Memory B cell (primary cell): ENCODE measurements around the gene PLA2G4F.

Source experiments
- ATAC-seq: fragments of 150-1000 bp; cut with Tn5 transposase; 2 replicates; pipeline ENCODE4 v1.10.0; 2021; ENCODE audit warnings: low read depth, mild to moderate bottlenecking, moderate library complexity
- DNase-seq, 2 donors: peaks; one replicate each; pipeline ENCODE4 v3.0.0; 2022; ENCODE audit warnings: low spot score in 2 of 2
- H3K27ac Mint-ChIP-seq: one replicate; pipeline ENCODE4 v1.8.0; 2022; ENCODE audit warnings: mild to moderate bottlenecking, moderate library complexity, mixed read lengths
- H3K27me3 Mint-ChIP-seq: one replicate; pipeline ENCODE4 v1.8.0; 2022; ENCODE audit warnings: mixed read lengths
- H3K36me3 Mint-ChIP-seq: one replicate; pipeline ENCODE4 v1.8.0; 2022; ENCODE audit warnings: mild to moderate bottlenecking, mixed read lengths
- H3K4me1 Mint-ChIP-seq: one replicate; pipeline ENCODE4 v1.8.0; 2022; ENCODE audit warnings: mixed read lengths
- H3K4me3 Mint-ChIP-seq: one replicate; pipeline ENCODE4 v1.8.0; 2022; ENCODE audit warnings: mild to moderate bottlenecking, moderate library complexity, mixed read lengths
- H3K9me3 Mint-ChIP-seq: one replicate; pipeline ENCODE4 v1.8.0; 2022; ENCODE audit warnings: mixed read lengths

Gene PLA2G4F

GRCh38 chr15:42156243-42156922, at the start of gene PLA2G4F:
PLA2G4F (minus strand) TSS chr15:42156636; CDS start chr15:42156549, 87 bp downstream.
- peaks cover 12% of the 10 kb centered on the region for H3K36me3 Mint-ChIP-seq
- no peak within 1 kb of the TSS for H3K4me3 Mint-ChIP-seq
- no peak within 1 kb of the TSS for H3K27ac Mint-ChIP-seq
- H3K27me3 Mint-ChIP-seq, result no peaks in the 10 kb centered on the region
- ATAC-seq, result no peak
- H3K9me3 Mint-ChIP-seq, result no peaks in the 10 kb centered on the region
- DNase-seq, result no peak
- H3K4me1 Mint-ChIP-seq, result no peaks in the 10 kb centered on the region

GRCh38 chr15:42203891-42204290, 47.5 kb upstream of the PLA2G4F start:
- no peak for ATAC-seq

GRCh38 chr15:42202653-42203052, 46.2 kb upstream of the PLA2G4F start:
- Mint-ChIP-seq H3K36me3 (peaks cover 18% of the 10 kb centered on the region), H3K27ac (no peak overlapping the region), H3K9me3 (no peaks in the 10 kb centered on the region), H3K4me3 (no peak overlapping the region), H3K4me1 (peaks cover 28% of the 10 kb centered on the region), H3K27me3 (no peaks in the 10 kb centered on the region)
- ATAC-seq, result no peak
- no peak for DNase-seq

More at GRCh38 chr15:42203891-42204290, 47.5 kb upstream of the PLA2G4F start:
- Mint-ChIP-seq H3K36me3 (peaks cover 17% of the 10 kb centered on the region), H3K27ac (no peak overlapping the region), H3K27me3 (no peaks in the 10 kb centered on the region), H3K4me3 (no peak overlapping the region), H3K9me3 (no peaks in the 10 kb centered on the region), H3K4me1 (peaks cover 33% of the 10 kb centered on the region)
- DNase-seq, result no peak

GRCh38 chr15:42201801-42202200, 45.4 kb upstream of the PLA2G4F start:
- H3K4me1 Mint-ChIP-seq, result peaks cover 21% of the 10 kb centered on the region
- H3K36me3 Mint-ChIP-seq, result peaks cover 23% of the 10 kb centered on the region
- no peaks in the 10 kb centered on the region for H3K9me3 Mint-ChIP-seq
- no peak overlapping the region for H3K27ac Mint-ChIP-seq
- no peak overlapping the region for H3K4me3 Mint-ChIP-seq
- ATAC-seq (no peak), DNase-seq (no peak)
- no peaks in the 10 kb centered on the region for H3K27me3 Mint-ChIP-seq

GRCh38 chr15:42199126-42199525, 42.7 kb upstream of the PLA2G4F start:
- Mint-ChIP-seq H3K4me1 (peaks cover 5% of the 10 kb centered on the region), H3K4me3 (no peak overlapping the region), H3K36me3 (peaks cover 30% of the 10 kb centered on the region), H3K27ac (no peak overlapping the region), H3K27me3 (no peaks in the 10 kb centered on the region), H3K9me3 (peaks cover 2% of the 10 kb centered on the region)
- DNase-seq (no peak), ATAC-seq (no peak)

GRCh38 chr15:42198516-42198915, 42.1 kb upstream of the PLA2G4F start:
- no peak overlapping the region for H3K4me3 Mint-ChIP-seq
- no peaks in the 10 kb centered on the region for H3K27me3 Mint-ChIP-seq
- DNase-seq, result no peak
- no peak for ATAC-seq
- H3K9me3 Mint-ChIP-seq, result peaks cover 2% of the 10 kb centered on the region
- H3K36me3 Mint-ChIP-seq, result peaks cover 30% of the 10 kb centered on the region
- H3K4me1 Mint-ChIP-seq, result peaks cover 5% of the 10 kb centered on the region
- no peak overlapping the region for H3K27ac Mint-ChIP-seq

- H3K4me3 Mint-ChIP-seq, result no peak overlapping the region
- ATAC-seq (no peak), DNase-seq (no peak)
- peaks cover 12% of the 10 kb centered on the region for H3K4me1 Mint-ChIP-seq
- H3K27me3 Mint-ChIP-seq, result no peaks in the 10 kb centered on the region
- no peak overlapping the region for H3K27ac Mint-ChIP-seq
- peaks cover 2% of the 10 kb centered on the region for H3K9me3 Mint-ChIP-seq
- H3K36me3 Mint-ChIP-seq, result peaks cover 40% of the 10 kb centered on the region
Measured at GRCh38 chr15:42194513-42194912, 38.1 kb upstream of the PLA2G4F start.

GRCh38 chr15:42193383-42193782, 36.9 kb upstream of the PLA2G4F start:
- DNase-seq (no peak), ATAC-seq (no peak)
- no peaks in the 10 kb centered on the region for H3K27me3 Mint-ChIP-seq
- no peak overlapping the region for H3K4me3 Mint-ChIP-seq
- peaks cover 2% of the 10 kb centered on the region for H3K9me3 Mint-ChIP-seq
- H3K4me1 Mint-ChIP-seq, result peaks cover 12% of the 10 kb centered on the region
- H3K27ac Mint-ChIP-seq, result no peak overlapping the region
- H3K36me3 Mint-ChIP-seq, result peaks cover 42% of the 10 kb centered on the region

- Mint-ChIP-seq H3K4me1 (peaks cover 12% of the 10 kb centered on the region), H3K9me3 (peaks cover 2% of the 10 kb centered on the region), H3K36me3 (peaks cover 41% of the 10 kb centered on the region), H3K27me3 (no peaks in the 10 kb centered on the region), H3K27ac (peak overlapping the region; percentile 89), H3K4me3 (peak overlapping the region; percentile 35)
- ATAC-seq (peak; percentile 73), DNase-seq (no peak)
Measured at GRCh38 chr15:42191610-42192346, 35.3 kb upstream of the PLA2G4F start.

GRCh38 chr15:42190370-42190769, 33.9 kb upstream of the PLA2G4F start:
- H3K36me3 Mint-ChIP-seq, result peaks cover 39% of the 10 kb centered on the region
- H3K4me3 Mint-ChIP-seq, result no peak overlapping the region
- no peak for DNase-seq
- no peak for ATAC-seq
- H3K9me3 Mint-ChIP-seq, result no peaks in the 10 kb centered on the region
- no peaks in the 10 kb centered on the region for H3K27me3 Mint-ChIP-seq
- H3K27ac Mint-ChIP-seq, result no peak overlapping the region
- H3K4me1 Mint-ChIP-seq, result peaks cover 12% of the 10 kb centered on the region

GRCh38 chr15:42185801-42186200, 29.4 kb upstream of the PLA2G4F start:
- Mint-ChIP-seq H3K9me3 (no peaks in the 10 kb centered on the region), H3K4me3 (no peak overlapping the region), H3K27me3 (no peaks in the 10 kb centered on the region), H3K36me3 (peaks cover 52% of the 10 kb centered on the region), H3K27ac (no peak overlapping the region), H3K4me1 (peaks cover 6% of the 10 kb centered on the region)
- no peak for DNase-seq
- ATAC-seq, result no peak

- Mint-ChIP-seq H3K9me3 (no peaks in the 10 kb centered on the region), H3K27ac (no peak overlapping the region), H3K27me3 (no peaks in the 10 kb centered on the region), H3K4me1 (peaks cover 6% of the 10 kb centered on the region), H3K36me3 (peaks cover 50% of the 10 kb centered on the region), H3K4me3 (no peak overlapping the region)
- ATAC-seq (no peak), DNase-seq (no peak)
Measured at GRCh38 chr15:42184736-42185135, 28.3 kb upstream of the PLA2G4F start.

- Mint-ChIP-seq H3K4me1 (peaks cover 6% of the 10 kb centered on the region), H3K27ac (no peak overlapping the region), H3K36me3 (peaks cover 49% of the 10 kb centered on the region), H3K27me3 (no peaks in the 10 kb centered on the region), H3K9me3 (no peaks in the 10 kb centered on the region), H3K4me3 (no peak overlapping the region)
- ATAC-seq, result peak; percentile 50
- no peak for DNase-seq
Measured at GRCh38 chr15:42184296-42184695, 27.9 kb upstream of the PLA2G4F start.

GRCh38 chr15:42182961-42183360, 26.5 kb upstream of the PLA2G4F start:
- Mint-ChIP-seq H3K9me3 (no peaks in the 10 kb centered on the region), H3K4me3 (no peak overlapping the region), H3K4me1 (peaks cover 6% of the 10 kb centered on the region), H3K36me3 (peaks cover 49% of the 10 kb centered on the region), H3K27ac (no peak overlapping the region), H3K27me3 (no peaks in the 10 kb centered on the region)
- DNase-seq (no peak), ATAC-seq (no peak)
